Measurements from ENCODE around the gene SMIM32. TPM values are rescaled to one million over a fixed set of nuclear protein-coding genes. Genes with fewer than 3 reads are reported as not detected.

Gene SMIM32
- total and polyA plus RNA-seq, 2 of the 13 experiments (the other 11 are each of a cell fraction or from before 2014, with no cell fraction given) = 0.15 to 0.20 TPM

- H3K27ac ChIP-seq (ENCODE audit: extremely low read length, insufficient read depth, low read length) = no peak overlapping the region
- FAIRE-seq (no peak), DNase-seq (ENCODE audit: low spot score) (no peak), ATAC-seq (no peak)
- intact Hi-C loops (cut with micrococcal nuclease; ENCODE audit: unreplicated experiment) = no loop called here
- no peaks in the 10 kb centered on the region for H3K36me3 ChIP-seq (replicated peaks in 1 of 2; ENCODE audit: control insufficient read depth in 1 of 2, insufficient read depth in 2 of 2, low read length in 2 of 2)
- H3K4me3 ChIP-seq (replicated peaks in 1 of 3; ENCODE audit: insufficient read depth in 1 of 3, low read depth in 2 of 3, low read length in 3 of 3) = no peak overlapping the region
- BruUV-seq (replicated peaks) = no TSS peak
- in situ Hi-C loops (cut with HindIII; ENCODE audit: extremely low pct_ligation_motif_present, low pct_unique_long_range_greater_than_20kb) = no loop called here
- no peak overlapping the region for H3K4me2 ChIP-seq (ENCODE audit: low read depth, low read length)
- H3K9me3 ChIP-seq (ENCODE audit: low read length) = no peaks in the 10 kb centered on the region
- POLR2A ChIA-PET = no interaction called here
- no peaks in the 10 kb centered on the region for H3K4me1 ChIP-seq (ENCODE audit: insufficient read depth, low read length)
- H3K79me2 ChIP-seq (ENCODE audit: insufficient read depth, low read length) = no peaks in the 10 kb centered on the region
- WGBS (ENCODE audit: low lambda C conversion rate) = 0% methylated on average over 1 of the region's 1 CpG
- no peaks in the 10 kb centered on the region for H3K27me3 ChIP-seq (ENCODE audit: control insufficient read depth in 1 of 2, insufficient read depth in 2 of 2, low read length in 2 of 2)
- no peaks in the 10 kb centered on the region for H4K20me1 ChIP-seq (ENCODE audit: insufficient read depth, low read length)
- CTCF ChIA-PET (ENCODE audit: low intra/inter-chr PET ratio, low total read pairs) = no interaction called here
- TF ChIP-seq, protein P1, sequence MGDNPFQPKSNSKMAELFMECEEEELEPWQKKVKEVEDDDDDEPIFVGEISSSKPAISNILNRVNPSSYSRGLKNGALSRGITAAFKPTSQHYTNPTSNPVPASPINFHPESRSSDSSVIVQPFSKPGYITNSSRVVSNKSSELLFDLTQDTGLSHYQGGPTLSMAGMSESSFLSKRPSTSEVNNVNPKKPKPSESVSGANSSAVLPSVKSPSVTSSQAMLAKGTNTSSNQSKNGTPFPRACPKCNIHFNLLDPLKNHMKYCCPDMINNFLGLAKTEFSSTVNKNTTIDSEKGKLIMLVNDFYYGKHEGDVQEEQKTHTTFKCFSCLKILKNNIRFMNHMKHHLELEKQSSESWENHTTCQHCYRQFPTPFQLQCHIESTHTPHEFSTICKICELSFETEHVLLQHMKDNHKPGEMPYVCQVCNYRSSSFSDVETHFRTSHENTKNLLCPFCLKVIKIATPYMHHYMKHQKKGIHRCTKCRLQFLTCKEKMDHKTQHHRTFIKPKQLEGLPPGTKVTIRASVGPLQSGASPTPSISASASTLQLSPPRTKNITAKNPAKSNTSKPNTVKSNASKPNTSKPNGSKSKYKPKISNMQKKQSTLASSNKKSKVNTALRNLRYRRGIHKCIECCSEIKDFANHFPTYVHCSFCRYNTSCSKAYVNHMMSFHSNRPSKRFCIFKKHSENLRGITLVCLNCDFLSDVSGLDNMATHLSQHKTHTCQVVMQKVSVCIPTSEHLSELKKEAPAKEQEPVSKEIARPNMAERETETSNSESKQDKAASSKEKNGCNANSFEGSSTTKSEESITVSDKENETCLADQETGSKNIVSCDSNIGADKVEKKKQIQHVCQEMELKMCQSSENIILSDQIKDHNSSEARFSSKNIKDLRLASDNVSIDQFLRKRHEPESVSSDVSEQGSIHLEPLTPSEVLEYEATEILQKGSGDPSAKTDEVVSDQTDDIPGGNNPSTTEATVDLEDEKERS (CRISPR knock-in tag; IDR thresholded peaks at IDR 0.05) = no peak
- no peak overlapping the region for H3K9ac ChIP-seq (ENCODE audit: insufficient read depth, low read depth, low read length)
- no peak overlapping the region for H2AFZ ChIP-seq (ENCODE audit: low read length)
These were observed 42.4 kb upstream of the SMIM32 start for GRCh38 chr5:136235321-136235720.

DNA sequence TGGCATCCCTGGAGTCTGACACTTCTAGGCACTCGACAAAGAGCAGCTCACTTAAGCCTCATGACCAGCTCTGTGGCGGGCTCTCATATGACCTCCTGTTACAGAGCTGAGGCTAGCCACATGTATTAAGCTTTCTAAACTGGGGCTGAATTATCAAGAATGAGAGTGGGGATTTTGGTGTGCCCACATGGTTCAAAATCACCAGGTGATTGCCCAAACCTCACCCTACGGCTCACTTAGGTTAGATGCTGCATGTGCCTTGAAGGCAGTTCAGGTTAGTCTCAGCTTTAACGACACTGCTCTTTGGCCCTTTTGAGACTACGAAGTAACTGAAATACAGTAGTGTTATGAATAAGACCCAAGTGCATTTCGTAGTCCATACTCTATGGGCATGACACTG, 39.4 kb upstream of the SMIM32 start:
- no peak for DNase-seq (ENCODE audit: low spot score)
- peaks cover 0 to 14% of the 10 kb centered on the region in 2 experiments; a peak in 2 of 5 replicates for H3K27me3 ChIP-seq (ENCODE audit: control insufficient read depth in 1 of 2, insufficient read depth in 2 of 2, low read length in 2 of 2)
- ATAC-seq = no peak
- ChIA-PET POLR2A (no interaction called here), CTCF (ENCODE audit: low intra/inter-chr PET ratio, low total read pairs) (no interaction called here)
- H3K9ac ChIP-seq (ENCODE audit: insufficient read depth, low read depth, low read length) = no peak overlapping the region
- no peaks in the 10 kb centered on the region for H4K20me1 ChIP-seq (ENCODE audit: insufficient read depth, low read length)
- no peaks in the 10 kb centered on the region for H3K79me2 ChIP-seq (ENCODE audit: insufficient read depth, low read length)
- no peaks in the 10 kb centered on the region for H3K36me3 ChIP-seq (replicated peaks in 1 of 2; ENCODE audit: control insufficient read depth in 1 of 2, insufficient read depth in 2 of 2, low read length in 2 of 2)
- H3K4me1 ChIP-seq (ENCODE audit: insufficient read depth, low read length) = no peaks in the 10 kb centered on the region
- intact Hi-C loops (cut with micrococcal nuclease; ENCODE audit: unreplicated experiment) = no loop called here
- WGBS (ENCODE audit: low lambda C conversion rate) = 19% methylated on average over 5 of the region's 6 CpGs
- H2AFZ ChIP-seq (ENCODE audit: low read length) = no peak overlapping the region
- H3K27ac ChIP-seq (ENCODE audit: extremely low read length, insufficient read depth, low read length) = no peak overlapping the region
- in situ Hi-C loops (cut with HindIII; ENCODE audit: extremely low pct_ligation_motif_present, low pct_unique_long_range_greater_than_20kb) = no loop called here
- H3K4me3 ChIP-seq (replicated peaks in 1 of 3; ENCODE audit: insufficient read depth in 1 of 3, low read depth in 2 of 3, low read length in 3 of 3) = no peak overlapping the region
- H3K9me3 ChIP-seq (ENCODE audit: low read length) = no peaks in the 10 kb centered on the region
- H3K4me2 ChIP-seq (ENCODE audit: low read depth, low read length) = no peak overlapping the region
- TF ChIP-seq DPF2 (CRISPR knock-in tag; IDR thresholded peaks at IDR 0.05; ENCODE audit: borderline replicate concordance, low read depth) = no peak
- TF ChIP-seq GATAD2A (CRISPR knock-in tag; IDR thresholded peaks at IDR 0.05) = no peak
- no peak for TF ChIP-seq PITX1 (CRISPR knock-in tag; IDR thresholded peaks at IDR 0.05)
- TF ChIP-seq ZNF850 (CRISPR knock-in tag; conservative IDR thresholded peaks at IDR 0.05) = no peak
- TF ChIP-seq ATF7-NPFF (CRISPR knock-in tag; IDR thresholded peaks at IDR 0.05; ENCODE audit: low read depth) = no peak
- TF ChIP-seq NFIC (IDR thresholded peaks at IDR 0.05; ENCODE audit: low read length) = no peak
- TF ChIP-seq, protein P2, sequence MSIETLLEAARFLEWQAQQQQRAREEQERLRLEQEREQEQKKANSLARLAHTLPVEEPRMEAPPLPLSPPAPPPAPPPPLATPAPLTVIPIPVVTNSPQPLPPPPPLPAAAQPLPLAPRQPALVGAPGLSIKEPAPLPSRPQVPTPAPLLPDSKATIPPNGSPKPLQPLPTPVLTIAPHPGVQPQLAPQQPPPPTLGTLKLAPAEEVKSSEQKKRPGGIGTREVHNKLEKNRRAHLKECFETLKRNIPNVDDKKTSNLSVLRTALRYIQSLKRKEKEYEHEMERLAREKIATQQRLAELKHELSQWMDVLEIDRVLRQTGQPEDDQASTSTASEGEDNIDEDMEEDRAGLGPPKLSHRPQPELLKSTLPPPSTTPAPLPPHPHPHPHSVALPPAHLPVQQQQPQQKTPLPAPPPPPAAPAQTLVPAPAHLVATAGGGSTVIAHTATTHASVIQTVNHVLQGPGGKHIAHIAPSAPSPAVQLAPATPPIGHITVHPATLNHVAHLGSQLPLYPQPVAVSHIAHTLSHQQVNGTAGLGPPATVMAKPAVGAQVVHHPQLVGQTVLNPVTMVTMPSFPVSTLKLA (IDR thresholded peaks at IDR 0.05) = no peak
- FAIRE-seq = no peak
- BruUV-seq (replicated peaks) = no TSS peak
